C4-2B (cell line): Measurements from ENCODE around the gene CSTF2.

ENCODE experiments used
- ZFX ChIP-seq: fragments of 450-650 bp; IDR thresholded peaks from 2 replicates; pipeline ENCODE4 v1.6.1; 2017
- TF ChIP-seq, protein P1 (sequence below): fragments of 450-650 bp; conservative IDR thresholded peaks from 2 replicates; pipeline ENCODE4 v1.5.1; 2017; ENCODE audit warnings: mild to moderate bottlenecking

GRCh38 chrX:100829730-100830129 is 9.5 kb downstream of the CSTF2 start:
- TF ChIP-seq, protein P1, sequence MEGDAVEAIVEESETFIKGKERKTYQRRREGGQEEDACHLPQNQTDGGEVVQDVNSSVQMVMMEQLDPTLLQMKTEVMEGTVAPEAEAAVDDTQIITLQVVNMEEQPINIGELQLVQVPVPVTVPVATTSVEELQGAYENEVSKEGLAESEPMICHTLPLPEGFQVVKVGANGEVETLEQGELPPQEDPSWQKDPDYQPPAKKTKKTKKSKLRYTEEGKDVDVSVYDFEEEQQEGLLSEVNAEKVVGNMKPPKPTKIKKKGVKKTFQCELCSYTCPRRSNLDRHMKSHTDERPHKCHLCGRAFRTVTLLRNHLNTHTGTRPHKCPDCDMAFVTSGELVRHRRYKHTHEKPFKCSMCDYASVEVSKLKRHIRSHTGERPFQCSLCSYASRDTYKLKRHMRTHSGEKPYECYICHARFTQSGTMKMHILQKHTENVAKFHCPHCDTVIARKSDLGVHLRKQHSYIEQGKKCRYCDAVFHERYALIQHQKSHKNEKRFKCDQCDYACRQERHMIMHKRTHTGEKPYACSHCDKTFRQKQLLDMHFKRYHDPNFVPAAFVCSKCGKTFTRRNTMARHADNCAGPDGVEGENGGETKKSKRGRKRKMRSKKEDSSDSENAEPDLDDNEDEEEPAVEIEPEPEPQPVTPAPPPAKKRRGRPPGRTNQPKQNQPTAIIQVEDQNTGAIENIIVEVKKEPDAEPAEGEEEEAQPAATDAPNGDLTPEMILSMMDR, result no peak
- no peak for TF ChIP-seq ZFX
